Activated T-cell treated with anti-CD3 and anti-CD28 coated beads, Interleukin-2, amount 50 U/mL, for 24 hours (primary cell): ENCODE results near the gene VWA1.

Experiments
- DNase-seq: peaks from one replicate; pipeline ENCODE4 v3.0.0-alpha.2; 2020
- H3K27ac Mint-ChIP-seq: 2 replicates; pipeline ENCODE4 v1.8.0; 2020; ENCODE audit warnings: mild to moderate bottlenecking, mixed read lengths
- H3K27me3 Mint-ChIP-seq: 2 replicates; pipeline ENCODE4 v1.8.0; 2020; ENCODE audit warnings: mixed read lengths
- H3K36me3 Mint-ChIP-seq: 2 replicates; pipeline ENCODE4 v1.8.0; 2020; ENCODE audit warnings: low read depth, mixed read lengths
- H3K4me1 Mint-ChIP-seq: 2 replicates; pipeline ENCODE4 v1.8.0; 2020; ENCODE audit warnings: low read depth, mixed read lengths
- H3K4me3 Mint-ChIP-seq: 2 replicates; pipeline ENCODE4 v1.8.0; 2020; ENCODE audit warnings: mild to moderate bottlenecking, moderate library complexity, mixed read lengths
- H3K9me3 Mint-ChIP-seq: 2 replicates; pipeline ENCODE4 v1.8.0; 2020; ENCODE audit warnings: mixed read lengths

Gene VWA1

GRCh38 chr1:1435106-1435903, at the start of gene VWA1:
Gene VWA1 (plus strand): TSS chr1:1435690. CDS start chr1:1435749, 59 bp downstream.
- no peaks in the 10 kb centered on the region for H3K9me3 Mint-ChIP-seq
- peaks cover 18% of the 10 kb centered on the region for H3K4me1 Mint-ChIP-seq
- H3K27ac Mint-ChIP-seq = no peak within 1 kb of the TSS
- DNase-seq = peak; percentile 80
- H3K27me3 Mint-ChIP-seq = peaks cover 39% of the 10 kb centered on the region
- no peaks in the 10 kb centered on the region for H3K36me3 Mint-ChIP-seq
- peak within 1 kb of the TSS; percentile 36 for H3K4me3 Mint-ChIP-seq

- DNase-seq = no peak
- Mint-ChIP-seq H3K9me3 (no peaks in the 10 kb centered on the region), H3K36me3 (peaks cover 73% of the 10 kb centered on the region), H3K27me3 (no peaks in the 10 kb centered on the region), H3K4me3 (no peak overlapping the region), H3K27ac (no peak overlapping the region), H3K4me1 (peaks cover 2% of the 10 kb centered on the region)
These were observed 49.6 kb upstream of the VWA1 start for GRCh38 chr1:1385931-1386330.

GRCh38 chr1:1387098-1388077, 48.1 kb upstream of the VWA1 start:
- peaks cover 3% of the 10 kb centered on the region for H3K4me1 Mint-ChIP-seq
- H3K27ac Mint-ChIP-seq = no peak overlapping the region
- no peaks in the 10 kb centered on the region for H3K9me3 Mint-ChIP-seq
- no peaks in the 10 kb centered on the region for H3K27me3 Mint-ChIP-seq
- peaks cover 80% of the 10 kb centered on the region for H3K36me3 Mint-ChIP-seq
- no peak overlapping the region for H3K4me3 Mint-ChIP-seq
- DNase-seq = no peak

- Mint-ChIP-seq H3K27me3 (no peaks in the 10 kb centered on the region), H3K4me3 (no peak overlapping the region), H3K4me1 (peaks cover 4% of the 10 kb centered on the region), H3K27ac (no peak overlapping the region), H3K9me3 (no peaks in the 10 kb centered on the region), H3K36me3 (peaks cover 87% of the 10 kb centered on the region)
- DNase-seq = no peak
These were observed 47.4 kb upstream of the VWA1 start for GRCh38 chr1:1388078-1388472.

GRCh38 chr1:1390675-1391074, 44.8 kb upstream of the VWA1 start:
- Mint-ChIP-seq H3K4me3 (no peak overlapping the region), H3K4me1 (peaks cover 21% of the 10 kb centered on the region), H3K27ac (no peak overlapping the region)

GRCh38 chr1:1391225-1391624, 44.3 kb upstream of the VWA1 start:
- no peak overlapping the region for H3K4me3 Mint-ChIP-seq
- no peaks in the 10 kb centered on the region for H3K27me3 Mint-ChIP-seq
- H3K27ac Mint-ChIP-seq = no peak overlapping the region
- H3K4me1 Mint-ChIP-seq = peaks cover 23% of the 10 kb centered on the region
- peaks cover 98% of the 10 kb centered on the region for H3K36me3 Mint-ChIP-seq
- H3K9me3 Mint-ChIP-seq = no peaks in the 10 kb centered on the region
- no peak for DNase-seq

More at GRCh38 chr1:1390675-1391074, 44.8 kb upstream of the VWA1 start:
- H3K27me3 Mint-ChIP-seq = no peaks in the 10 kb centered on the region
- H3K36me3 Mint-ChIP-seq = peaks cover 100% of the 10 kb centered on the region
- no peaks in the 10 kb centered on the region for H3K9me3 Mint-ChIP-seq
- DNase-seq = no peak

- Mint-ChIP-seq H3K27me3 (no peaks in the 10 kb centered on the region), H3K27ac (peak overlapping the region; percentile 34), H3K4me3 (no peak overlapping the region), H3K36me3 (peaks cover 98% of the 10 kb centered on the region), H3K4me1 (peaks cover 34% of the 10 kb centered on the region), H3K9me3 (no peaks in the 10 kb centered on the region)
- no peak for DNase-seq
These were observed 42.5 kb upstream of the VWA1 start for GRCh38 chr1:1393014-1393413.

- Mint-ChIP-seq H3K27ac (peak overlapping the region; percentile 34), H3K27me3 (no peaks in the 10 kb centered on the region), H3K36me3 (peaks cover 98% of the 10 kb centered on the region), H3K9me3 (no peaks in the 10 kb centered on the region), H3K4me3 (no peak overlapping the region), H3K4me1 (peaks cover 37% of the 10 kb centered on the region)
- no peak for DNase-seq
These were observed 42.1 kb upstream of the VWA1 start for GRCh38 chr1:1393428-1393827.

DNA sequence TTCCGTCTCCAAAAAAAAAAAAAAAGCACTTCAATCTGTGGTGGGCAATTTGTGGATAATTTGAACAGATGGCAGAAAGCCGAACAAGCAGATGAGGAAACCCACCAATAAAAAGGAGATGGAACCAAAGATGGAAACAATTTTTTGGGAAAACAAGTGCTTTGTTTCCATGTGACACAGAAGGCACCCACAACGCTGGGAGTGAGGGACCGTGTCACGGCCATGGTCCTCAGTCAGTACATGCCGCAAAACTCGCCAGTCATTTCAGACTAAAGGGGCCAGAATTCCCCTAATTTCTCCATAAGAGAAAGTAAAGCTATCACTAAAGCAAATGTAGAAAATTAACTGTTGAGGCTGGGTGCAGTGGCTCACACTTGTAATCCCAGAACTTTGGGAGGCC, 41.4 kb upstream of the VWA1 start:
- H3K9me3 Mint-ChIP-seq = no peaks in the 10 kb centered on the region
- peaks cover 37% of the 10 kb centered on the region for H3K4me1 Mint-ChIP-seq
- no peak for DNase-seq
- H3K27me3 Mint-ChIP-seq = no peaks in the 10 kb centered on the region
- H3K27ac Mint-ChIP-seq = no peak overlapping the region
- H3K4me3 Mint-ChIP-seq = no peak overlapping the region
- peaks cover 93% of the 10 kb centered on the region for H3K36me3 Mint-ChIP-seq

GRCh38 chr1:1395166-1395565, 40.3 kb upstream of the VWA1 start:
- no peaks in the 10 kb centered on the region for H3K27me3 Mint-ChIP-seq
- H3K36me3 Mint-ChIP-seq = peaks cover 90% of the 10 kb centered on the region
- peaks cover 36% of the 10 kb centered on the region for H3K4me1 Mint-ChIP-seq
- H3K4me3 Mint-ChIP-seq = peak overlapping the region; percentile 0
- H3K27ac Mint-ChIP-seq = peak overlapping the region; percentile 80
- H3K9me3 Mint-ChIP-seq = no peaks in the 10 kb centered on the region
- no peak for DNase-seq

DNA sequence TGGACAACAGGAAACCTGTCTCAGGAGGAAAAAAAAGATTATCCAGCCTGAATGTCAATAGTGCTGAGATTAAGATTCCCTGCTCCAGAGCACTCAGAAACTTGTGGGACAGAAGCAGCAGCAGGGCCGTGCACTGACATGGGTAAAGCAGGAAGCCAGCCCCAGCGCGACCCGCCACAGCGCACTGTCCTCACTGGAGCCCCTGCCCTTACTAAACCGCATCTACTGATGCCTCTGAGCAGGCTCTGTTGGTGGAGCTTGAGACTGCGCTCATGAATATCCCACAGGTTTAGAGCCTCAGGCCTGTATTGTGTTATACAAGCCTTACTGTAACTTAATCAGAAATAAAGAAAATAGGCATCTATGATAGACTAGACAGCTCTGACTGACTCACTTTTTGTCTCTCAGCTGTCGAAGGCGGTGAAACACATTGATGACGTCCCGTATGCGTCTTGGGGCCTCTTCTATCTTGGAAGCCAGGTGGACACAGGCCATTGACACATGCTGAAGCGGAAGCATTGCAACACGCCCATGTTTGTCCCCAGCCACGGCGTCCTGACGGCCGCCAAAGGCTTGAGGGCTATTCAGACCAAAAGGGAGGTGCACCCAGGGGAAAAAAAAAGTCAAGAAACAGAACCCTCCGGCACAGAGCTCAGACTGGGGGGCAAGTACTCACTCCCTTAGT, 37.5 kb upstream of the VWA1 start:
- Mint-ChIP-seq H3K9me3 (no peaks in the 10 kb centered on the region), H3K4me3 (peak overlapping the region; percentile 96), H3K27me3 (no peaks in the 10 kb centered on the region), H3K27ac (peak overlapping the region; percentile 95), H3K4me1 (peaks cover 59% of the 10 kb centered on the region), H3K36me3 (peaks cover 90% of the 10 kb centered on the region)
- DNase-seq = no peak

DNA sequence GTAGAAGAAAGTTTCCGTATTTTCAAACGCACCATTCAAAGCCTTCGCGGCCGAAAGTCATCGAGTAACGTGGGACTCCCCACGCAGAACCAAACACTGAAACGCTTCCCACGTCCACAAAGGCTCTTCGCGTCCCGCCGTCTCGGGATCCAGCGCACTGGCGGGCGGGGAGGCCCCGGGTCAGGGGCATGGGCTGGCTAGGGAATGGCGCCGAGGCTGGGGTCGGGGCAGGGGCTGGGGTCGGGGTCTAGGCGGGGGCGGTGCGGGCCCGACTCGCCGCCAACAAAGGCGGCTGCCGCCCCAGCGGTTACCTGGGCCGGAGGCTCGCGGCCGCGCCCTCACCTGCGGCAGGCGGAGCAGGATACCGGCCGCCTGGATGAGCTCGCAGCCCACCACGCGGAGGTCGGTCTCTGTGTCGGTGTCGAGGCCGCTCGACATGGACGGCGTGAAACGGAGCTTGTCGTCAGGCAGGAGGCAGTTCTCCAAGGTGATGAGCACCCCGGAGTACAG, 36.8 kb upstream of the VWA1 start:
- peak overlapping the region; percentile 96 for H3K4me3 Mint-ChIP-seq
- H3K4me1 Mint-ChIP-seq = peaks cover 60% of the 10 kb centered on the region
- peaks cover 90% of the 10 kb centered on the region for H3K36me3 Mint-ChIP-seq

DNA sequence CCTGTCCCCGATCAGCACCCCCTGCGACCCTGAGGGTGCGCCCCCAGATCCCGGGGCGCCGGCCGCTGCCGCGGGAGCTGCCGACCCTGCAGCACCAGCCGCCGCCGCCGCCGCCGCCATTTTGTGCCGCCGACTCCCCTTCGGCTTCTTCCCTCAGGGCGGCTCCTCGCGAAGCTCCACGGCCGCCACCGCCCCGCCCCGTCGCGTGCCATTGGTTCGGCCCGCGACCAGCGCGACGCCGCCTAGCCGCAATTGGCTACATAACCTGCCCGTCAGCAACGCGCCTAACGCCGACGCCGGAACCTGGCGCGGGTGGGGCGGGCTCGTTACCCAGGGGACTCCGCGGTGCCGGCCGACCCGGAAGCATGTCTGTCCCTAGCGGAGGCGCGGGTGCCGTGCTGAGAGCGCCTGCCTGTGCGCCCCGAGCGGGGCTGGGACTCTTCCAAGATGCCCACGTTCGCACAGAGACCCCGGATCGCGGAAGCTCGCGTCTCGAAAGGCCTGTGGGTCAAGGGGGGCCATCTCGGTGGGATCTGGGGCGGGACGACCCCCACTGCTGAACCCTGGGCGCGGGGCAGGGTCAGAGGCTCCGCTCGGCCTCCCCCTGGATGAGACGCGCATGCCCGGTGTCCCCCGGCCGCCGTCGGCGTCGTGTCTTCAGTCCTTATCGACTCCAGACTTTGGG, 36.2 kb upstream of the VWA1 start, which contains the start of gene CCNL2:
TSS of gene CCNL2 (minus strand) at position 149 of the 685 bp plus-strand sequence. CDS start at position 120, 29 bp downstream.
- H3K4me1 Mint-ChIP-seq = peaks cover 58% of the 10 kb centered on the region
- peak within 1 kb of the TSS; percentile 96 for H3K4me3 Mint-ChIP-seq
- H3K27ac Mint-ChIP-seq = peak within 1 kb of the TSS; percentile 95
- H3K27me3 Mint-ChIP-seq = no peaks in the 10 kb centered on the region
- DNase-seq = peak; percentile 99
- no peaks in the 10 kb centered on the region for H3K9me3 Mint-ChIP-seq
- H3K36me3 Mint-ChIP-seq = peaks cover 90% of the 10 kb centered on the region

More for the DNA sequence above, 36.8 kb upstream of the VWA1 start:
- no peak for DNase-seq
- Mint-ChIP-seq H3K27ac (peak overlapping the region; percentile 95), H3K9me3 (no peaks in the 10 kb centered on the region), H3K27me3 (no peaks in the 10 kb centered on the region)
